Esophagus squamous epithelium (tissue), 4 donors: Measurements from ENCODE around the gene CNTNAP5.

Experiments
- CTCF ChIP-seq, 6 experiments: fragments of 450-650 bp in 4 of 6; fragments of 200-600 bp in 2 of 6; sonication (generic) in 2 of 6; IDR thresholded peaks; one replicate each; pipeline ENCODE4 v1.5.1; 2016 to 2019; ENCODE audit warnings: antibody characterized with exemption in 6 of 6, mild to moderate bottlenecking in 4 of 6, moderate library complexity in 4 of 6
- POLR2A ChIP-seq, 4 donors: fragments of 450-650 bp; IDR thresholded peaks; one replicate each; pipeline ENCODE4 v1.6.1; 2017; ENCODE audit warnings: antibody characterized with exemption in 4 of 4, mild to moderate bottlenecking in 4 of 4, moderate library complexity in 3 of 4

- no peak for TF ChIP-seq CTCF (IDR thresholded peaks at IDR 0.05)
- no peak for TF ChIP-seq POLR2A (IDR thresholded peaks at IDR 0.05)
Measured at GRCh38 chr2:124426122-124426521, 401.0 kb downstream of the CNTNAP5 start.
